HepG2 (cell line): Measurements from ENCODE around the gene SRF. TPM values are rescaled to one million over a fixed set of nuclear protein-coding genes. Genes with fewer than 3 reads are reported as not detected.

Source experiments
- CBX2 ChIP-seq, 2 experiments: fragments of 200-600 bp in 1 of 2; sonication (generic); formaldehyde crosslinking in 1 of 2; IDR thresholded peaks; 2 replicates each; pipeline versions ENCODE4 v1.7.0 to v1.8.1; 2018 to 2022; ENCODE audit warnings: low read depth in 2 of 2, low read length in 1 of 2, mild to moderate bottlenecking in 1 of 2, missing genetic modification reagents in 1 of 2
- FLYWCH1 ChIP-seq: sonication (generic); formaldehyde crosslinking; IDR thresholded peaks from 2 replicates; pipeline ENCODE4 v1.8.1; 2023; ENCODE audit warnings: mild to moderate bottlenecking, missing genetic modification reagents
- FOXM1 ChIP-seq: sonication (generic); formaldehyde crosslinking; IDR thresholded peaks from 2 replicates; pipeline ENCODE4 v1.5.0; 2020; ENCODE audit warnings: missing genetic modification reagents
- HMGXB4 ChIP-seq, 2 experiments: sonication (generic) in 1 of 2; formaldehyde crosslinking in 1 of 2; IDR thresholded peaks; 2 replicates each; pipeline versions ENCODE4 v1.4.0 to v1.6.1; 2018 to 2020; ENCODE audit warnings: missing genetic modification reagents in 2 of 2, borderline replicate concordance in 1 of 2, low read depth in 1 of 2, mild to moderate bottlenecking in 1 of 2, missing biosample characterization in 1 of 2
- MAFF ChIP-seq: IDR thresholded peaks from 2 replicates; pipeline ENCODE4 v1.6.1; 2011; ENCODE audit warnings: low read depth, low read length, improper control_type of control experiment
- NR3C1 ChIP-seq: sonication (generic); formaldehyde crosslinking; IDR thresholded peaks from 2 replicates; pipeline ENCODE4 v1.4.0; 2020; ENCODE audit warnings: missing genetic modification reagents
- RBAK ChIP-seq: sonication (generic); formaldehyde crosslinking; IDR thresholded peaks from 2 replicates; pipeline ENCODE4 v1.5.1; 2020; ENCODE audit warnings: mild to moderate bottlenecking, missing genetic modification reagents
- ZFYVE20 ChIP-seq: sonication (generic); formaldehyde crosslinking; IDR thresholded peaks from 2 replicates; pipeline ENCODE4 v1.8.0; 2023; ENCODE audit warnings: low read depth, mild to moderate bottlenecking, moderate library complexity, missing genetic modification reagents, borderline replicate concordance
- ZMAT3 ChIP-seq: sonication (generic); formaldehyde crosslinking; conservative IDR thresholded peaks from 2 replicates; pipeline ENCODE4 v1.7.0; 2021; ENCODE audit warnings: missing genetic modification reagents
- ZNF251 ChIP-seq: sonication (generic); formaldehyde crosslinking; IDR thresholded peaks from 2 replicates; pipeline ENCODE4 v1.9.0; 2021; ENCODE audit warnings: mild to moderate bottlenecking, missing genetic modification reagents
- ZNF788 ChIP-seq: sonication (generic); formaldehyde crosslinking; IDR thresholded peaks from 2 replicates; pipeline ENCODE4 v1.5.0; 2020; ENCODE audit warnings: mild to moderate bottlenecking, missing genetic modification reagents, borderline replicate concordance
- polyA plus RNA-seq, 8 experiments: library from polyadenylated mRNA; depleted of rRNA in 3 of 8; stranded (reverse) in 7 of 8; unstranded in 1 of 8; fragments of >200 nt; fragmentation: Illumina TruSeq in 4 of 8; extraction: Trizol in 4 of 8; gene quantifications; 2 replicates each; pipeline versions ENCODE4 v1.2.1 to v1.2.3, GENCODE V29; 2011 to 2016; ENCODE audit warnings: low read depth in 4 of 8, missing spikeins in 1 of 8, mixed read lengths in 1 of 8; ENCODE audit not compliant: insufficient read depth in 1 of 8
- total RNA-seq, 5 experiments: library from RNA; depleted of rRNA; stranded (reverse); fragments of >200 nt; fragmentation: Illumina TruSeq; extraction: Trizol; gene quantifications; 2 replicates each; pipeline ENCODE4 v1.2.3, GENCODE V29; 2016; ENCODE audit warnings: low read depth in 1 of 5
- TF ChIP-seq, protein P1 (sequence below), 2 experiments: sonication (generic) in 1 of 2; formaldehyde crosslinking in 1 of 2; IDR thresholded peaks; 2 replicates each; pipeline versions ENCODE4 v1.5.1 to v1.6.1; 2011 to 2020; ENCODE audit warnings: borderline replicate concordance in 1 of 2, low read depth in 1 of 2, low read length in 1 of 2, mild to moderate bottlenecking in 1 of 2, missing genetic modification reagents in 1 of 2, moderate library complexity in 1 of 2

SRF gene
- total and polyA plus RNA-seq, 2 of the 13 experiments (the other 11 are each of a cell fraction or from before 2014, with no cell fraction given): 25.5 to 44.1 TPM

DNA sequence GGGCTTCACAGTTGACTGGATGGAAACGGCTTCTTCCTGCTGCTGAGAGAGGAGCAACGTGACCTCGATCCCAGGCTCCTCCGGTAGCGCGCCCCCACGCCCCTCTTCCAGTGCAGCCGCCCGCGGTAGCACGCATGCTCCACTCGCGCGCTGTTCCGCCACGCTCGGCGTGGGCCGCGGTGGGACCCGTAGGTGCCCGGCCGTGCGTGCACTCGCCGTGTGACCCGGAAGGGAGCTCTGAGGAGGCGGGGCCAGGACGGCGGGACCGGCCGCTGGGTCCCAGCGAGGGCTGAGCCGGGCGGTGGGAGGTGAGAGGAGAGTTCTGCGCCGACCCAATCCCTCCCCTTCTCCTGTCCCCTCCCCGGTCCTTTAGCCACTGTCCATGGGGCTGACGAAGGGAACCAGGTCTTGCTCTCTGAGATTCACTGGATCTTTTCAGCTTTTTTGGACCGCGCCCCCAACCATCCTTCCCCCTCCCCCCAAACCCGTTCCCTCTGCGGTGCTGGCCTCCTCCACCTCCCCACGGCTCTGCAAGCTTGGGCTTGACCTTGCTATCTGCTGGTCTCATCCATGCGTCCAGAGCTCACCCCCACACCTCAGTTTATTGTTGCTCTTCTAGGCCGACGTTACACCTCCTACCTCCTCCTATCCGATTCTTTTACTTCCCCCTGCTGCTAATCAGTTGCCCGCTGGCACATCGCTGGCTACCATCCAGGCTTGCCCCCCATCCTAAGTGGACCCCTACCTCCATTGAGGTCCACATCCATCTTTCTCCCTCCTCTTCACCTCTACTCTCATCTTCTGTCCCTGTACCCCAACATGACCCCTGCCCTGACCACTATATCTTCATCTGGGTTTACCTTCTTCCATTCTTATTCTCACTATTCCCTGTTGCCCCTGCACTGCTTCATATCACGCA is 11.1 kb downstream of the SRF start, which contains the start of gene CUL9 (continued):
- TF ChIP-seq HMGXB4 (CRISPR knock-in tag; IDR thresholded peaks at IDR 0.05; ENCODE audit: borderline replicate concordance in 1 of 2, low read depth in 1 of 2): peak; percentile 70 to 89; a peak in 3 of 4 replicates
- TF ChIP-seq ZFYVE20 (CRISPR knock-in tag): no peak
- 0 out of 2 replicates have a peak, but pooled peaks have one; percentile 21 for TF ChIP-seq FOXM1 (CRISPR knock-in tag)
- TF ChIP-seq ZNF251 (CRISPR knock-in tag): no peak; the same call in 1 of the 2 replicates
- no peak for TF ChIP-seq FLYWCH1 (CRISPR knock-in tag)
- TF ChIP-seq MAFF: no peak
- TF ChIP-seq, protein P1, sequence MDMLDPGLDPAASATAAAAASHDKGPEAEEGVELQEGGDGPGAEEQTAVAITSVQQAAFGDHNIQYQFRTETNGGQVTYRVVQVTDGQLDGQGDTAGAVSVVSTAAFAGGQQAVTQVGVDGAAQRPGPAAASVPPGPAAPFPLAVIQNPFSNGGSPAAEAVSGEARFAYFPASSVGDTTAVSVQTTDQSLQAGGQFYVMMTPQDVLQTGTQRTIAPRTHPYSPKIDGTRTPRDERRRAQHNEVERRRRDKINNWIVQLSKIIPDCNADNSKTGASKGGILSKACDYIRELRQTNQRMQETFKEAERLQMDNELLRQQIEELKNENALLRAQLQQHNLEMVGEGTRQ (IDR thresholded peaks at IDR 0.05; ENCODE audit: low read depth, low read length): 0 out of 2 replicates have a peak, but pooled peaks have one; percentile 3
- TF ChIP-seq, protein P1 (CRISPR knock-in tag; IDR thresholded peaks at IDR 0.05; ENCODE audit: borderline replicate concordance): peak; percentile 38; the same call in 1 of the 2 replicates
- no peak for TF ChIP-seq NR3C1 (CRISPR knock-in tag)
- TF ChIP-seq ZMAT3 (CRISPR knock-in tag): no peak; the same call in 1 of the 2 replicates
- TF ChIP-seq ZNF788 (CRISPR knock-in tag): peak; percentile 96
- no peak for TF ChIP-seq CBX2 (IDR thresholded peaks at IDR 0.05; ENCODE audit: low read depth, low read length)
- no peak for TF ChIP-seq CBX2 (CRISPR knock-in tag; IDR thresholded peaks at IDR 0.05; ENCODE audit: low read depth)
- TF ChIP-seq RBAK (CRISPR knock-in tag): no peak
